ENCODE measurements around the gene CENPX. TPM values are rescaled to one million over a fixed set of nuclear protein-coding genes. Genes with fewer than 3 reads are reported as not detected.
A peak's percentile ranks its signal among the peaks of the same experiment; 100 is the strongest.

Gene CENPX
- total RNA-seq, 1 donor from 2014 or later, result 40.2 TPM

GRCh38 chr17:82013341-82013740, 9.3 kb downstream of the CENPX start:
- DNase-seq, result no peak
- no peaks in the 10 kb centered on the region for H3K9me3 ChIP-seq
- ATAC-seq, result peak; percentile 1
- no peaks in the 10 kb centered on the region for H3K36me3 ChIP-seq
- no peak for TF ChIP-seq CTCF (IDR thresholded peaks at IDR 0.05)
- H3K4me1 ChIP-seq, result peaks cover 3% of the 10 kb centered on the region
- intact Hi-C loops (cut with DNase I), result no loop called here
- peak overlapping the region; percentile 78 for H3K27ac ChIP-seq
- peak overlapping the region; percentile 16 for H3K4me3 ChIP-seq
- no peaks in the 10 kb centered on the region for H3K27me3 ChIP-seq

- peak; percentile 87 for DNase-seq
- no peak for TF ChIP-seq CTCF (IDR thresholded peaks at IDR 0.05)
- no peaks in the 10 kb centered on the region for H3K9me3 ChIP-seq
- H3K27ac ChIP-seq, result peak overlapping the region; percentile 78
- peaks cover 3% of the 10 kb centered on the region for H3K4me1 ChIP-seq
- no peaks in the 10 kb centered on the region for H3K27me3 ChIP-seq
- H3K4me3 ChIP-seq, result peak overlapping the region; percentile 16
- no peaks in the 10 kb centered on the region for H3K36me3 ChIP-seq
- intact Hi-C loops (cut with DNase I), result no loop called here
- peak; percentile 63 for ATAC-seq
Observed at GRCh38 chr17:82012640-82013295, 9.9 kb downstream of the CENPX start.

GRCh38 chr17:82012261-82012639, 10.4 kb downstream of the CENPX start:
- intact Hi-C loops (cut with DNase I), result no loop called here
- Histone ChIP-seq H3K27ac (peak overlapping the region; percentile 78), H3K36me3 (no peaks in the 10 kb centered on the region), H3K27me3 (no peaks in the 10 kb centered on the region), H3K4me1 (peaks cover 3% of the 10 kb centered on the region), H3K4me3 (no peak overlapping the region), H3K9me3 (no peaks in the 10 kb centered on the region)
- TF ChIP-seq CTCF (IDR thresholded peaks at IDR 0.05), result no peak
- ATAC-seq (no peak), DNase-seq (no peak)

GRCh38 chr17:82011617-82012187, 11.0 kb downstream of the CENPX start:
- H3K27ac ChIP-seq, result no peak overlapping the region
- no peak for ATAC-seq
- peaks cover 3% of the 10 kb centered on the region for H3K4me1 ChIP-seq
- H3K27me3 ChIP-seq, result no peaks in the 10 kb centered on the region
- intact Hi-C loops (cut with DNase I), result no loop called here
- no peak overlapping the region for H3K4me3 ChIP-seq
- DNase-seq, result no peak
- no peak for TF ChIP-seq CTCF (IDR thresholded peaks at IDR 0.05)
- no peaks in the 10 kb centered on the region for H3K36me3 ChIP-seq
- H3K9me3 ChIP-seq, result no peaks in the 10 kb centered on the region

- ATAC-seq (no peak), DNase-seq (no peak)
- intact Hi-C loops (cut with DNase I), result no loop called here
Observed at GRCh38 chr17:82010575-82011525, 11.8 kb downstream of the CENPX start.

More at GRCh38 chr17:82010575-82011525, 11.8 kb downstream of the CENPX start:
- Histone ChIP-seq H3K36me3 (no peaks in the 10 kb centered on the region), H3K9me3 (no peaks in the 10 kb centered on the region), H3K27ac (no peak overlapping the region), H3K4me3 (no peak overlapping the region), H3K27me3 (no peaks in the 10 kb centered on the region), H3K4me1 (peaks cover 3% of the 10 kb centered on the region)
- TF ChIP-seq CTCF (IDR thresholded peaks at IDR 0.05), result no peak

Data from upper lobe of right lung (tissue), 1 donor.